A549 (cell line): ENCODE data around the gene PIK3CB.

Experiments used
- CHD2 ChIP-seq: fragments of 150-350 bp; IDR thresholded peaks from 2 replicates; pipeline ENCODE4 v1.6.1; 2014; ENCODE audit warnings: low read length; ENCODE audit not compliant: partially characterized antibody
- EHMT2 ChIP-seq: fragments of 200-600 bp; sonication (generic); IDR thresholded peaks from 2 replicates; pipeline ENCODE4 v1.6.1; 2016; ENCODE audit warnings: antibody characterized with exemption, low read depth, mild to moderate bottlenecking, moderate library complexity
- EP300 ChIP-seq, 2 experiments: fragments of >200 bp; sonication (Bioruptor Twin); formaldehyde crosslinking; IDR thresholded peaks; 2 replicates in 1 of 2; 3 replicates in 1 of 2; pipeline ENCODE4 v1.6.1; 2016 to 2017
- HDAC2 ChIP-seq: fragments of 200-600 bp; sonication (generic); IDR thresholded peaks from 2 replicates; pipeline ENCODE4 v1.6.1; 2016
- KDM1A ChIP-seq: fragments of 200-600 bp; sonication (generic); IDR thresholded peaks from 2 replicates; pipeline ENCODE4 v1.6.1; 2016; ENCODE audit warnings: low read depth, mild to moderate bottlenecking
- MAFK ChIP-seq: fragments of 450-650 bp; IDR thresholded peaks from 2 replicates; pipeline ENCODE4 v1.6.1; 2014; ENCODE audit not compliant: partially characterized antibody
- MYC ChIP-seq: IDR thresholded peaks from 2 replicates; pipeline ENCODE4 v1.6.1; 2012; ENCODE audit warnings: mild to moderate bottlenecking, inconsistent platforms, low read length, improper control_type of control experiment, borderline replicate concordance
- NFE2L2 ChIP-seq: fragments of 150-350 bp; conservative IDR thresholded peaks from 2 replicates; pipeline ENCODE4 v1.6.1; 2014; ENCODE audit warnings: low read length
- POLR2A ChIP-seq: IDR thresholded peaks from 2 replicates; pipeline ENCODE4 v1.6.1; 2012; ENCODE audit warnings: mild to moderate bottlenecking, low read length
- SMC3 ChIP-seq: fragments of >200 bp; sonication (Bioruptor Twin); formaldehyde crosslinking; IDR thresholded peaks from 3 replicates; pipeline ENCODE4 v1.6.1; 2018; ENCODE audit warnings: inconsistent platforms
- ZSCAN20 ChIP-seq: fragments of 250-450 bp; sonication (Bioruptor Pico); IDR thresholded peaks from 2 replicates; pipeline ENCODE4 v1.8.0; 2022; ENCODE audit warnings: mild to moderate bottlenecking, moderate library complexity
- TF ChIP-seq, protein P1 (sequence below): fragments of >200 bp; sonication (Bioruptor Twin); formaldehyde crosslinking; IDR thresholded peaks from 3 replicates; pipeline ENCODE4 v1.5.1; 2016
- TF ChIP-seq, protein P2 (sequence below): IDR thresholded peaks from 2 replicates; pipeline ENCODE4 v1.6.1; 2012

GRCh38 chr3:138657508-138657907 lies 177.2 kb downstream of the PIK3CB start:
- TF ChIP-seq EP300 (IDR thresholded peaks at IDR 0.05) (no peak), ZSCAN20 (CRISPR knock-in tag) (no peak), SMC3 (no peak), POLR2A (no peak), MAFK (no peak), KDM1A (no peak), HDAC2 (no peak), CHD2 (no peak), EHMT2 (no peak), MYC (no peak), NFE2L2 (no peak)
- TF ChIP-seq, protein P1, sequence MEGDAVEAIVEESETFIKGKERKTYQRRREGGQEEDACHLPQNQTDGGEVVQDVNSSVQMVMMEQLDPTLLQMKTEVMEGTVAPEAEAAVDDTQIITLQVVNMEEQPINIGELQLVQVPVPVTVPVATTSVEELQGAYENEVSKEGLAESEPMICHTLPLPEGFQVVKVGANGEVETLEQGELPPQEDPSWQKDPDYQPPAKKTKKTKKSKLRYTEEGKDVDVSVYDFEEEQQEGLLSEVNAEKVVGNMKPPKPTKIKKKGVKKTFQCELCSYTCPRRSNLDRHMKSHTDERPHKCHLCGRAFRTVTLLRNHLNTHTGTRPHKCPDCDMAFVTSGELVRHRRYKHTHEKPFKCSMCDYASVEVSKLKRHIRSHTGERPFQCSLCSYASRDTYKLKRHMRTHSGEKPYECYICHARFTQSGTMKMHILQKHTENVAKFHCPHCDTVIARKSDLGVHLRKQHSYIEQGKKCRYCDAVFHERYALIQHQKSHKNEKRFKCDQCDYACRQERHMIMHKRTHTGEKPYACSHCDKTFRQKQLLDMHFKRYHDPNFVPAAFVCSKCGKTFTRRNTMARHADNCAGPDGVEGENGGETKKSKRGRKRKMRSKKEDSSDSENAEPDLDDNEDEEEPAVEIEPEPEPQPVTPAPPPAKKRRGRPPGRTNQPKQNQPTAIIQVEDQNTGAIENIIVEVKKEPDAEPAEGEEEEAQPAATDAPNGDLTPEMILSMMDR, result no peak
- TF ChIP-seq, protein P2, sequence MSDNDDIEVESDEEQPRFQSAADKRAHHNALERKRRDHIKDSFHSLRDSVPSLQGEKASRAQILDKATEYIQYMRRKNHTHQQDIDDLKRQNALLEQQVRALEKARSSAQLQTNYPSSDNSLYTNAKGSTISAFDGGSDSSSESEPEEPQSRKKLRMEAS, result no peak
